Putamen (tissue), 1 donor: ENCODE results near the gene SBNO2.

Experiments
- DNase-seq: peaks from one replicate; pipeline ENCODE4 v3.0.0-alpha.2; 2016; ENCODE audit warnings: low spot score

The SBNO2 gene

DNA sequence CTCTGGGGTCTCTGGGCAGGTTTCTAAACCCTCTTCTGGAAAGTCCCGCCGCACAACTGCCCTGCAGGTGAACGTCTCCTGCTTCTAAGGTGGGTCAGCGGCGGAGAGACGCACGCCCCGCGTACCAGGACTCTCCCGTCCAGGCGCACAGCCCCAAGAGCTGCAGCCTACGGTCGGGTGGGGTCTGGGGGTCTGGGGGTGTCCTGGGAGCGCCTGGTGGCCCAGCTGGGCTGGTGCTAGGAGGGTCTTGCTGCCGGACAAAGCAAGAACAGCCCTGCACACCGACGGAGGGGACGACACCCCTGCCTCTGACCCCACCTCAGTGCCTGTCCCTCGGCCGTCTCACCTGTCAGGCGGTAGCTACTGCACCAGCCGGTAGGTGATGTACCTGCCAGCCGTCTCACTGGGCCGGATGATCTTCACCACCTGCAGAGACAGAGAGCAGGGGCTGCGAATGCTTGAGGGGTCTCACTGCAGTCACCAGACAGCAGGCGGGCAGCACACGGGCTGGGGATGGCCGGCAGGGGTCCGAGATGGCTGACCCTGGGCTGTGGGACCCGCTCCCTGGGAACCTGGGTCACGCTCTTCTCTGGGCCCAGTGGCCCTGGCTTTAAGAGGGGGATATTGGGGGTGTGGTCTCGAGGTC is 84.8 kb downstream of the SBNO2 start:
- DNase-seq: no peak

GRCh38 chr19:1088416-1089010 is 85.6 kb downstream of the SBNO2 start:
- DNase-seq: no peak

- peak; percentile 37 for DNase-seq
Measured at GRCh38 chr19:1087813-1088415, 86.2 kb downstream of the SBNO2 start.

DNA sequence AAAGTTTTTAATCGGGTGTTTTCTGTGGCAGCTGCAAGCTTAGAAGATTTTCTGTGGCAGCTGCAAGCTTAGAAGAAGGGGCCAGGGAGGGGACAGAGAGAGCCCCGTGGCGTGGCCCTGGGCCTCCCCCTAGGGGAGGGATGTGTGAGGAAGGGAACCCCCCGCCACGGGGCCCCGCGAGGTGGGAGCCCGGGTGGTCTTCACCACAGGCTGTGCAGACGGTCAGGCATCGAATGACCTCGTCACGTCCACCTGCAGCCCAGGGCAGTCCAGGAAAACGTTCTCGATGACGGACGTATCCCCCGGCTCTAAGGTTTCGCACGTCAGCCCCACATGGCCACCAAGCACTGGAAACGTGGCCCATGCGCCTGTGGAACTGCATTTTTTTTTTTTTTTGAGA is 87.5 kb downstream of the SBNO2 start:
- DNase-seq: no peak

DNA sequence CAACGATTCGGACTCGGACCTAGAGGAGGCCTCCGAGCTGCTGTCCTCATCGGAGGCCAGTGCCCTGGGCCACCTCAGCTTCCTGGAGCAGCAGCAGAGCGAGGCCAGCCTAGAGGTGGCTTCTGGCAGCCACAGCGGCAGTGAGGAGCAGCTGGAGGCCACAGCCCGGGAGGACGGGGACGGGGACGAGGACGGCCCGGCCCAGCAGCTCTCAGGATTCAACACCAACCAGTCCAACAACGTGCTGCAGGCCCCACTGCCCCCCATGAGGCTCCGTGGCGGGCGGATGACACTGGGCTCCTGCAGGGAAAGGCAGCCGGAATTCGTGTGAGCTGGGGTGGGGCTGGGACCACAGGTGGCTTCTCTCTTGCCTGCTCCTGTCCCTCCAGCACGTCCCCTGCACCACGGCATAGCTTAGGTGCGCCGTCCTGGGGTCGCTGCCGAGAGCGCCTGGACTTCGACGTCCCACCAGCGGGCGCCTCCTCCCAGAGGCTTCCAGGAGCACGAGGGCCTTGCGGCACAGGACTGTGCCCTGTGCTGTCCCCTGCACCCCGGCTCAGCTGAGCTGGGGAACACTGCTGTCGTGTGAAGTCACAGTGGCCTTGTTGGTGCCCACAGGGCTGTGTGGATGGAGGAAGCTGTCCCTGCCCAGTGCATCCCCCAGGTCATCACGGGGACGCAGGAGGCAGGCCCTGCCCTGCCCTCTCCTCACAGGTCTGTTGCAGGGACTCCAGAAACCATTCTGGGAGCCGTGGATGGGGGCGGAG is 88.2 kb downstream of the SBNO2 start:
- DNase-seq: no peak

- DNase-seq: no peak
Measured at GRCh38 chr19:1085053-1085658, 88.9 kb downstream of the SBNO2 start.

DNA sequence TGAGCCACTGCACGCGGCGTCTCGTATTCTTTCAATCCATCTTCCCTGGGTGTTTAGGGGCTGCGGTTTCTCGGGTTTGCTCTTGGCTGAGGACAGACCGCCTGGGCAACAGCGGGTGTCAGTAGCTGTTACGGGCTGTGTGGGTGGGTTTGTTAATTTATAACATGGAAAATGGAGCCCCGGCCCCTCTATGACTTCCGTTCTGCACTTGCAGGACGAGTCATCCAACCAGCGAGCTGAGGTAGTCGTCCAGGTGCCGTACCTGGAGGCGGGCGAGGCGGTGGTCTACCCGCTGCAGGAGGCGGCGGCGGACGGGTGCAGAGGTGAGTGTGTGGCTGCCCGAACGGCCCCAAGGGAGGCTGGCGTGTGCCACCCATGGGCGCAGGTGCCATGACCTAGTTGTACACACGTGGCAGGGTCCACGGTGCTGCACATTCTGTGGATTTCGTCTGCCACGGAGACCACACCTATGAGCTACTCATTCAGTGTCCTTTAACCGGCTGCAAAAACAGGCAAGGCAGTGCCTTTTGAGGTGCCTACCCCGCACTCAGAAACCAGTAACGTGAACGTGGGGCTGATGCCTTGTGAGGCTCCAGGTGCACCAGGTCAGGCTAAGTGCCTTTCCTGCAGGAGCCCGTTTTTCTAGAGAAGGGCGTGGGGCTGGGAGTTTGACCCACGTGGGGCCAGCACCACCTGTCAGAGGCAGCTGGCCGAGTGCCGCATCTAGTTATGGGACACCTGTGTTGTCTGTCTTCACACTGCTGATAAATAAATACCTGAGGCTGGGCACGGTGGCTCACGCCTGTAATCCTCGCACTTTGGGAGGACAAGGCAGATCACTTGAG is 89.8 kb downstream of the SBNO2 start:
- no peak for DNase-seq

GRCh38 chr19:1082928-1083816 is 90.9 kb downstream of the SBNO2 start:
- no peak for DNase-seq

- DNase-seq: no peak
Measured at GRCh38 chr19:1082165-1082927, 91.7 kb downstream of the SBNO2 start.

GRCh38 chr19:1081301-1082164 is 92.5 kb downstream of the SBNO2 start:
- no peak for DNase-seq

DNA sequence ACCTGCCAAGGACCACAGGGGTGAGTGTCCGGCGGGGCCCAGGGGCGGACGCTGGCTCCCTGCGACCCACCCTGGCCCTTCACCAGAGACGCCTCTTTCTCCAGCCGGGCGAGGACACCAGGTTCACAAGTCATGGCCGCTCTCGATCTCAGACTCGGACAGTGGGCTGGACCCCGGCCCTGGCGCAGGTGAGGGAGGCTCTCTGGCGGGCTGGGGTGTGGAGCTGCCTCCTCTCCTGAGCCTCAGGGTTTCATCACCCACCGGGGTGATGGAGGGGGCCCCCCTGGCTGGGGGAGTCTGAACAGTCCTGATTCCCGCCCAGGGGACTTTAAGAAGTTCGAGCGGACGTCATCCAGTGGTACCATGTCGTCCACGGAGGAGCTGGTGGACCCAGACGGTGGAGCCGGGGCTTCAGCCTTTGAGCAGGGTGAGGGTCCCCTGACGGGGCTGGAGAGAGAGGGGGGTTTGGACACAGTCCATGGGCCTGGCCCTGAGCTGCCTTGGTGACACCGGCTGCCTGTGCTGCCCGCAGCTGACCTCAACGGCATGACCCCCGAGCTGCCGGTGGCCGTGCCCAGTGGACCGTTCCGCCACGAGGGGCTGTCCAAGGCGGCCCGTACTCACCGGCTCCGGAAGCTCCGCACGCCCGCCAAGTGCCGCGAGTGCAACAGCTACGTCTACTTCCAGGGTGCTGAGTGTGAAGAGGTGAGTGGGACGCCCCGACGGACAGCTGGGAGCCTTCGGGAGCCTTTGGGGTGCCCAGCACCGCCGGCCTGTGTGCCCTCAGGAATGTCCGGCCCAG is 93.5 kb downstream of the SBNO2 start:
- no peak for DNase-seq

DNA sequence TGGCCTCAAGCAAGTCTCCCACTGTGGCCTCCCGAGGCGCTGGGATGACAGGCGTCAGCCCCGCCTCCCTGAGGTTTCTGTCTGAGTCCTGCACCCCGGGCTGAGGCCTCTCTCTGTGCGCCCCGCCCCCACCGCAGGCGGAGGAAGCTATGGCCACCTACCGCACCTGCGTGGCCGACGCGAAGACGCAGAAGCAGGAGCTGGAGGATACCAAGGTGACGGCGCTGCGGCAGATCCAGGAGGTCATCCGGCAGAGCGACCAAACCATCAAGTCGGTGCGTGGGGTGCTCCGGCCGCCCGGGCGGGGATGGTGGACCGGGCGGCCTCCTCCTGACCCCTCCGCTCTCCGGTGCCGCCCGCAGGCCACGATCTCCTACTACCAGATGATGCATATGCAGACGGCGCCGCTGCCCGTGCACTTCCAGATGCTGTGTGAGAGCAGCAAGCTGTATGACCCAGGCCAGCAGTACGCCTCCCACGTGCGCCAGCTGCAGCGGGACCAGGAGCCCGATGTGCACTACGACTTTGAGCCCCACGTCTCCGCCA is 94.4 kb downstream of the SBNO2 start:
- DNase-seq: no peak

DNA sequence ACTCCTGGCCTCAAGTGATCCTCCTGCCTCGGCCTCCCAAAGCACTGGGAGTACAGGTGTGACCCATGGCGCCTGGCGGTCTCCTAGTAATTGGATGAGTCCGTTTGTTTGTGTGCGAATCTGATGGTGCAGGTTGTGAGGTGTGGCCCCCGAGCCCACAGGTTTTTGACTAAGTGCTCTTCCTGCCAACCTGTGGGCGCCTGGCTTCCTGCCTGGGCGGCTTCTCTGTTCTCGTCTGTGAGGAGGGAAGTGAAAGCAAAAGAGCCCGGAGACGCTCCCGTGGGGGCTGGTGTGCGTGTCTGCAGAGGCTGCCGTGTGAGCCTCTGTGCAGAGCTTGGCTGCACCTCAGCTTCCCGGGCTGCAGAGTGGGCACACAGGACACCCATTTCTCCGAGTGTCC is 97.1 kb downstream of the SBNO2 start:
- DNase-seq: peak; percentile 67

GRCh38 chr19:1076046-1076386 is 98.1 kb downstream of the SBNO2 start:
- DNase-seq: no peak

- peak; percentile 36 for DNase-seq
Measured at GRCh38 chr19:1074544-1075283, 99.4 kb downstream of the SBNO2 start.

DNA sequence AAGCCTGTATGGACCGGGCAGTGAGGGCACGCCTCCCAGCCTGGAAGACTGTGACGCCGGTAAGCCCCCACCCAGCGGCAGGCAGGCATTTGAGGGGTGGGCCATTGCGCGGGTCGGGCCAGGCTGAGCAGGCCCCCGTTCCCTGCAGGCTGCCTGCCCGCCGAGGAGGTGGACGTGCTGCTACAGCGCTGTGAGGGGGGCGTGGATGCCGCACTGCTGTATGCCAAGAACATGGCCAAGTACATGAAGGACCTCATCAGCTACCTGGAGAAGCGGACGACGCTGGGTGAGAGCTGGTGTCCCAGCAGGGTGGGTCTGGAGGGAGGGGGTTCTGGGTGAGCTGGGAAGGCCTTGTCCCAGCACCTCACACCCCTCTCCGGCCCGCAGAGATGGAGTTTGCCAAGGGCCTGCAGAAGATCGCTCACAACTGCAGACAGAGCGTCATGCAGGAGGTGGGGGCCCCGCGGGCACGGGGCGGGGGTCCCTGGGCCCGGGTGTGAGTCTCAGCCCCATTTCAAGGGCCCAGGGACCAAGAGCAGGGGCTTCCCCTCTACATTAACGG is 100.0 kb downstream of the SBNO2 start:
- DNase-seq: no peak
